ENCODE data around the gene NFATC2. TPM values are rescaled to one million over a fixed set of nuclear protein-coding genes. Genes with fewer than 3 reads are reported as not detected.
"Not testable (repeated sequence)": the region's sequence is repeated elsewhere in the genome, so short reads cannot be mapped to it uniquely, and the experiment has no call there.

The NFATC2 gene
- polyA plus RNA-seq, 1 experiment: 0.21 TPM

- ChIA-PET CTCF (interaction anchor here (1.7 kb wide), 1 partner anchor 9 kb away, joined by 4 read pairs; no protein-coding TSS in a partner anchor), POLR2A (no interaction called here)
- Histone ChIP-seq H3K27me3 (ENCODE audit: control insufficient read depth, insufficient read depth, low read length) (peaks cover 2% of the 10 kb centered on the region), H3K4me3 (ENCODE audit: low read depth, low read length) (no peak overlapping the region), H3K36me3 (ENCODE audit: control insufficient read depth, insufficient read depth, low read length) (no peaks in the 10 kb centered on the region)
- DNase-seq (ENCODE audit: low read depth): no peak
- TF ChIP-seq, protein P1, sequence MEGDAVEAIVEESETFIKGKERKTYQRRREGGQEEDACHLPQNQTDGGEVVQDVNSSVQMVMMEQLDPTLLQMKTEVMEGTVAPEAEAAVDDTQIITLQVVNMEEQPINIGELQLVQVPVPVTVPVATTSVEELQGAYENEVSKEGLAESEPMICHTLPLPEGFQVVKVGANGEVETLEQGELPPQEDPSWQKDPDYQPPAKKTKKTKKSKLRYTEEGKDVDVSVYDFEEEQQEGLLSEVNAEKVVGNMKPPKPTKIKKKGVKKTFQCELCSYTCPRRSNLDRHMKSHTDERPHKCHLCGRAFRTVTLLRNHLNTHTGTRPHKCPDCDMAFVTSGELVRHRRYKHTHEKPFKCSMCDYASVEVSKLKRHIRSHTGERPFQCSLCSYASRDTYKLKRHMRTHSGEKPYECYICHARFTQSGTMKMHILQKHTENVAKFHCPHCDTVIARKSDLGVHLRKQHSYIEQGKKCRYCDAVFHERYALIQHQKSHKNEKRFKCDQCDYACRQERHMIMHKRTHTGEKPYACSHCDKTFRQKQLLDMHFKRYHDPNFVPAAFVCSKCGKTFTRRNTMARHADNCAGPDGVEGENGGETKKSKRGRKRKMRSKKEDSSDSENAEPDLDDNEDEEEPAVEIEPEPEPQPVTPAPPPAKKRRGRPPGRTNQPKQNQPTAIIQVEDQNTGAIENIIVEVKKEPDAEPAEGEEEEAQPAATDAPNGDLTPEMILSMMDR (IDR thresholded peaks at IDR 0.05; ENCODE audit: insufficient read depth, low read depth, low read length): no peak
Observed at GRCh38 chr20:51542033-51542570, 417 bp downstream of the NFATC2 start.

DNA sequence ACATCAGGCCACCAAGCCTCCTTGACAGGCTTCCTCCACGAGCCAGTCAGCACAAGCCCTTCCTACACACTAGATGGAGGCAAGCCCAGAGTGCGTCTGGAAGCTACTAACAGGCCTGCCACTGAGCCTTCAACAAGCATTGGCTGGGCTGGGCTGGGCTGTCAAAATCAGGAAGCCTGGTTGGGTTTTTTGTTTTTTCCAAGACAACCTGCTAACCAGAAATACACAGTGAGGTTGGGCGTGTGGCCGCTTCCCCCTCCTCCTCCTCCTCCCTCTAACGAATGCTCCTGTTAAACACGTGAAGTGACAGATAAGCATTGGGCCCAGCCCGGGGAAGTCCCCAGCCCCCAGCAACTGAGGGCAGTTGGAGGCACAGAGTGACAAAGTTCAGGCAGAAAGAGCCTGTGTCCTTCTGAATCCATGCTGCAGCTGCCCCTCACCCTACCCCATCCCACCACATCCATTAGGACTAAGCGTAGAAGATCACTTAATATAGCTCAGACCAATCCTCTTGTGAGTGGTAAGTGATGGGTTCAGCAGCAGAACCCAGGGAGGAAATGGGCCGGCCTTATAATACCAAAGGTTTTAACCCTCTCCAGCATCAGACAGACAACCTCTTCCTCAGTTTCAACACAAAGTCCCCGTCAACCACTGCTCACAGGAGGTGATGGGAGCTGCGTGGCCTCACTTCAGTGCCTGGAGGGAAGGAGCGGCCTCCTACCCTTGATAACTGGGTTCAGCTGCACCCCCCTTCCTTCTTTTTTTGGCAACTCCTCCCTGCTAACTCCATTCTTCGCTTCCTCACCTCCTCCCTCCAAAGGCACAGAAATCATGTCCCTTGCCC, 1.1 kb downstream of the NFATC2 start:
- H3K36me3 ChIP-seq (ENCODE audit: control insufficient read depth, insufficient read depth, low read length): no peaks in the 10 kb centered on the region
- H3K27me3 ChIP-seq (ENCODE audit: control insufficient read depth, insufficient read depth, low read length): peaks cover 2% of the 10 kb centered on the region
- no peak for DNase-seq (ENCODE audit: low read depth)
- TF ChIP-seq, protein P1 (IDR thresholded peaks at IDR 0.05; ENCODE audit: insufficient read depth, low read depth, low read length): no peak
- ChIA-PET POLR2A (no interaction called here), CTCF (interaction anchor here (0.6 to 1.7 kb wide), 6 partner anchors 8 to 478 kb away, joined by 3 to 4 read pairs (median 4); no protein-coding TSS in a partner anchor)
- H3K4me3 ChIP-seq (ENCODE audit: low read depth, low read length): no peak overlapping the region

DNA sequence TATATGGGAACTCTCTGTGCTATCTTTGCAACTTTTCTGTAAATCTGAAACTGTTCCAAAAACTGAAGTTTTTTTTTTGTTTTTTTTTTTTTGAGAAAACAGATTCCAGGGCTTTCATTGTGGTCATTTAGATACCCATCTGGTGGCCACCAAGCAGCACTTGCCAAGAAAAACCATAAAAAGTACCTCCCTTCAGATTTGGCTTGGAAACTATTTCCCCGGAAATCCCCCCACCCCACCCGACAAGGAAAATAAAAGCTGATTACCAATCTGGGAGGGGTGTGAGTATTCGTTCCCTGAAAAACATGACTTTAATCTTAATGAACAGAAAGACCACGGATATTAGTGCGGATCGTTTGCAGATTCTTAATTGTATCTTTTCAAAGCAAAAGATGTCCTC, 1.9 kb downstream of the NFATC2 start:
- ChIA-PET POLR2A (no interaction called here), CTCF (interaction anchor here (1.0 to 1.7 kb wide), 5 partner anchors 7 to 154 kb away, joined by 3 to 4 read pairs (median 4); no protein-coding TSS in a partner anchor)
- no peak for DNase-seq (ENCODE audit: low read depth)
- Histone ChIP-seq H3K36me3 (ENCODE audit: control insufficient read depth, insufficient read depth, low read length) (no peaks in the 10 kb centered on the region), H3K4me3 (ENCODE audit: low read depth, low read length) (no peak overlapping the region), H3K27me3 (ENCODE audit: control insufficient read depth, insufficient read depth, low read length) (peaks cover 2% of the 10 kb centered on the region)
- TF ChIP-seq, protein P1 (IDR thresholded peaks at IDR 0.05; ENCODE audit: insufficient read depth, low read depth, low read length): no peak

DNA sequence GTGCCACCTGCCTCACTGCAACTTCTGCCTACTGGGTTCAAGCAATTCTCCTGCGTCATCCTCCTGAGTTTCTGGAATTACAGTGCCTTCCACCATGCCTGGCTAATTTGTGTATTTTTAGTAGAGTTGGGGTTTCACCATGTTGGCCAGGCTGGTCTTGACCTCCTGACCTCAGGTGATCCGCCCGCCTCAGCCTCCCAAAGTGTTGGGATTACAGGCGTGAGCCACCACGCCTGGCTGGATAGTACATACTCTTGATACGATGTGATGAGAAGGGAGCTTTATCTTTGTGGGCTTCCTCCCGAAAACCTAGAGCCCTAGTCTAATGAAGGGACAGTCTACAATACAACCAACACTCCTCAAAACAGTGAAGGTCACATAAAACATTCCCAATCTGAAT, 2.4 kb downstream of the NFATC2 start:
- H3K36me3 ChIP-seq (ENCODE audit: control insufficient read depth, insufficient read depth, low read length); H3K4me3 ChIP-seq (ENCODE audit: low read depth, low read length); H3K27me3 ChIP-seq (ENCODE audit: control insufficient read depth, insufficient read depth, low read length); DNase-seq (ENCODE audit: low read depth); POLR2A ChIA-PET: not testable (repeated sequence)
- CTCF ChIA-PET: interaction anchor here (1.3 to 1.4 kb wide), 3 partner anchors 9 to 153 kb away, joined by 3 to 4 read pairs (median 4); no protein-coding TSS in a partner anchor

DNA sequence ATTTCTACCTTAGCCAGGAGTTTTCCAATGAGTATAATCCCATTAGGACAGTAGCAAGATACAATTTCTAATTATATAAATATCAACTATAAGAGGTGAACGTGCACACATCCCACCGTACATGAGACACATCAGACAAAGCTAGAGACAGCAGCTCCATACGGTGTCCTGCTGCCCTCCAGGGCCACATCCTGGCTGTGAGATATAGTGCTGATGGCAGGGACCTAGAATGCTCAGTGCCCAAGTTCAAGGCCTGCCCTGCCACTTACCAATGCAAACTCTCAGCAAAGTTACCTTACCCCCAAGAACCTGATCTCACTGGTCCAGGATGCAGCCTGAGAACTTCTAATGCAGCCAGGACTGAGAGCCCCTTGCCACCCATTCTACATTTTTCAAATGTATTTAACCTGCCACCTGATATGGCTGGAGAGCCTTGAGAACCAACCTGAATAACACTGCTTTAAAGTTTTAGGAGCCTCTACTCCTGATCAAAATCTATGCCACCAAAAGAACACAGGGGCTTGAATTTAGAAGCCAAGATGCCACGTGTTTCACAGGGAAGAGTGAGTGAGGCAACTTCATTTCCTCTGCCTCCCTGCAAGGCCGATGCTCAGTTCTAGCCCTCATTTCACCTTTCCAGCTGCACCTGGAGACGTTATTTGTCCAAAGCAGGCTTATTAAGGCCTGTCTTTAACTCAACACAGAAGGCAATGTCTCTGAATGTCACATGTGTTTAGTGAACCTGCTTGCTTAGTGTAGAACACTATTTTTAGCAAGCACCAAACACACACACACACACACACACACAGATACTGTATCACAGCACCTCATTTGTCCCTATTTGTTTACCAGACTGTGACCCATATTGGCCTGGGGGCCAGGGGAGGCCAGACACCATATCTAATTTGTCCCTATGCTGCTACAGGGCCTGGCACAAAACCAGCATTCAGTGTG, 6.1 kb downstream of the NFATC2 start:
- TF ChIP-seq, protein P1 (IDR thresholded peaks at IDR 0.05; ENCODE audit: insufficient read depth, low read depth, low read length): no peak
- ChIA-PET CTCF (interaction anchor here (1.4 kb wide), 1 partner anchor 58 kb away, joined by 5 read pairs; no protein-coding TSS in a partner anchor), POLR2A (no interaction called here)
- Histone ChIP-seq H3K4me3 (ENCODE audit: low read depth, low read length) (no peak overlapping the region), H3K36me3 (ENCODE audit: control insufficient read depth, insufficient read depth, low read length) (no peaks in the 10 kb centered on the region), H3K27me3 (ENCODE audit: control insufficient read depth, insufficient read depth, low read length) (no peaks in the 10 kb centered on the region)
- DNase-seq (ENCODE audit: low read depth): no peak
